Stomach smooth muscle (tissue), 2 donors: Measurements from ENCODE around the gene ABAT.
"Not testable (repeated sequence)": the region's sequence is repeated elsewhere in the genome, so short reads cannot be mapped to it uniquely, and the experiment has no call there.

Source experiments
- H3K27ac ChIP-seq: one replicate; pipeline ENCODE4 v1.7.0; 2013; ENCODE audit warnings: mild to moderate bottlenecking, low read length, inconsistent platforms
- H3K27me3 ChIP-seq, 2 donors: one replicate each; pipeline ENCODE4 v1.7.0; 2013; ENCODE audit warnings: low read length in 2 of 2; ENCODE audit not compliant: insufficient read depth in 2 of 2, control insufficient read depth in 1 of 2
- H3K36me3 ChIP-seq, 2 donors: one replicate each; pipeline ENCODE4 v1.7.0; 2013; ENCODE audit warnings: low read length in 2 of 2; ENCODE audit not compliant: control insufficient read depth in 2 of 2, insufficient read depth in 2 of 2
- H3K4me1 ChIP-seq: one replicate; pipeline ENCODE4 v1.7.0; 2013; ENCODE audit warnings: low read length; ENCODE audit not compliant: control insufficient read depth, insufficient read depth
- H3K4me3 ChIP-seq, 2 donors: one replicate each; pipeline ENCODE4 v1.7.0; 2013; ENCODE audit warnings: low read length in 2 of 2
- H3K9ac ChIP-seq, 2 donors: one replicate each; pipeline ENCODE4 v1.7.0; 2013; ENCODE audit warnings: low read length in 2 of 2, mild to moderate bottlenecking in 1 of 2
- H3K9me3 ChIP-seq, 2 donors: one replicate each; pipeline ENCODE4 v1.7.0; 2013; ENCODE audit warnings: low read length in 2 of 2; ENCODE audit not compliant: control insufficient read depth in 2 of 2
- donor health status: healthy.
- donor health status: Pancreatic carcinoma.

ABAT gene

DNA sequence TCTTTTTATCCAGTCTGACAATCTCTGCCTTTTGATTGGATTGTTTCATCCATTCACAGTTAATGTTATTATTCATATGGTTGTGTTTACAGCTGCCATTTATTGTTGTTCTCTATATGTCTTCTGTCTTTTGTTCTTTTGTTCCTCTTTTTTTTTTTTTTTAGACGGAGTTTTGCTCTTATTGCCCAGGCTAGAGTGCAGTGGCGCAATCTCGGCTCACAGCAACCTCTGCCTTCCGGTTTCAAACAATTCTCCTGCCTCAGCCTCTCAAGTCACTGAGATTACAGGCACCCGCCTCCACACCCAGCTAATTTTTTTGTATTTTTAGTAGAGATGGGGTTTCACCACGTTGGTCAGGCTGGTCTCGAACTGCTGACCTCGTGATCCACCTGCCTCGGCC is 74.5 kb downstream of the ABAT start:
- not testable (repeated sequence) for H3K9ac ChIP-seq, H3K4me1 ChIP-seq, H3K27me3 ChIP-seq, H3K36me3 ChIP-seq, H3K27ac ChIP-seq, H3K9me3 ChIP-seq, H3K4me3 ChIP-seq

DNA sequence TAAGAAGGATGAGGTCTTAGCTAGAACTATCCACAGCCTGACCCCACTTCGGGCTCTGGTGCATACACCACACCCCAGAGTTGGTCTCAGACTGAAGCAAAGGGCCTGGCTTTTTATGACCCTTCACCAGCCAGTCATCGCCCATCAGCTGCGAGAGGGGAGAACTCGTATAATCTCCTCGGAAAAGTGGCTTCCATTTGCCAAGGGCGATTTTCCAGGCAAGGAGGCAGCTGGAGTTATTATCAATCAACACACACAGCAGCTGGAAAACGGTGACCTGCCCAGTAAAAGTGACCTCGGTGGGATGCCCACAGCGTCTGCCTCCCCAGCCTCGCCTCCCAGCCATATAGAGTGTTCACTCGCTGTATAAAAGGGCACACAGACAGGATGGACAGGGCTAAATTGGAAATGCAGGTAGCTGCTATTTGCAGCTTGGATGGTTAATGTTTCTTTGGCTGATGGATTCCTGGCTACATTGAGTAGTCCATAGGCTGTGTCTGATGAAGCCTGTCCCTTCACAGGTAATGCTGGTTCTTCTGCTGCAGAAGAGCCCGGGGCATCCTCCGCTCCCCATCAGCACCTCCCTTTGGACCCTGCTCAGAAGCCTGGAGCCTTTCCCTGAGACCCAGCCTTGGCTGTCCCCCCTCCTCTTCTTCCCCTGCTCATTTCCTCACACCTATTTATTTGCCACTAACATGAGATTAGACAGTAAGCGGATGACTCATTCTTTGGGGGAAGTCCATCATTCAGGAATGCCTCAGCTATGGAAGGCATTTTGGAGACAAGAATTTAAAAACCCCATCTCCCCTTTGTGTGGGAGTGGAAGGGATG is 77.3 kb downstream of the ABAT start:
- Histone ChIP-seq H3K4me1 (no peaks in the 10 kb centered on the region), H3K9ac (no peak overlapping the region), H3K4me3 (no peak overlapping the region), H3K27ac (no peak overlapping the region), H3K27me3 (no peaks in the 10 kb centered on the region), H3K9me3 (no peaks in the 10 kb centered on the region), H3K36me3 (peaks cover 0 to 3% of the 10 kb centered on the region in 2 donors)

DNA sequence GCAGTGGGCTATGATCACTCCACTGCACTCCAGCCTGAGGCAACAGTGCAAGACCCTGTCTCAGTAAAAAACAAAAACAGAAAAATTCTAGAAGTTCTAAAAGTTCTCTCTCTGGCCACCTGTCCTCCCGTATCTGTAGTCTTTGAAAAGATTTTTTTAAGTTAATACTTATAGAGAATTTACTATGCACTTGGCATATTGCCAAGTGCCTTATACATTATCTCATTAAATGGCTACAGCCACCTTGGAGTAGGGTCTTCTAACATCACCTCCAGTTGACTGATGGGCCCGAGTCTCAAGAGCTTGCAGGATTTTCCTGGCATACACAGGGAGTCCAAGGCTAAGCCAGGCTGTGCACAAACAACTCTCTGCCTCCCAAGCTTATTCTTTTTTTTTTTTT is 78.3 kb downstream of the ABAT start:
- H3K4me3 ChIP-seq, result no peak overlapping the region
- H3K27me3 ChIP-seq, result no peaks in the 10 kb centered on the region
- peaks cover 2% of the 10 kb centered on the region in 2 donors for H3K36me3 ChIP-seq
- H3K9ac ChIP-seq, result no peak overlapping the region
- no peak overlapping the region for H3K27ac ChIP-seq
- H3K9me3 ChIP-seq, result no peaks in the 10 kb centered on the region
- no peaks in the 10 kb centered on the region for H3K4me1 ChIP-seq

DNA sequence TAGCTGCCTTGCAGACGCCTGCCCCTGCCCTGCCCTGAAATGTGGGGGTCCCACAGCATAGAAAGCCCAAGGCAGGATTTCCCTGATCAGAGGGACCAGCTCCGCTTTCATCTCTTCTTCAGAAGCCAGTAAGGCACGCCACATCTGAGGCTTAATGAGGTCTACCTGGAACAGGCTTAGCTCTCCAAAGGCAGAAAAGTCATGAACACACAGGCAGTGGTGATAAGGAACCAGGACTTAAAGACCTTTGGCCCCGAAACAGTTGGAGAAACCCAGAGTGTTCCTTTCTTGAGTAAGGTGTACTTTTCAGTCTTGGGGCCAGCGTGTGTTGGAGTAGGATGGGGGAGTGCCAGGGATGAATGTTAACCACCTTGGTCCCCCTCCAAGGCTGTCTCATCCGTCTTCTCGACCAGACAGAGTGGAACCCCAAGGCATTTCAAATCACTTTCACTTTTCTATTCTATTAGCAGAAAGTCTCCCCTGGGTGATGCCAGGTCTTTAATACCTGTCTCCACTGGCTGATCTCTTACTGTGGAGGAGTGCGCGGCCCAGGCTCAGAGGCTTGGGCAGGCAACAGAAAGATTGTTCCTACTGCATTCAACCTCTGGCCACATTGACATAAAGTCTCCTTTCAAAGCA is 79.1 kb downstream of the ABAT start:
- Histone ChIP-seq H3K27ac (no peak overlapping the region), H3K9me3 (no peaks in the 10 kb centered on the region), H3K4me3 (no peak overlapping the region), H3K4me1 (no peaks in the 10 kb centered on the region), H3K36me3 (peaks cover 2% of the 10 kb centered on the region in 2 donors), H3K9ac (no peak overlapping the region), H3K27me3 (no peaks in the 10 kb centered on the region)

DNA sequence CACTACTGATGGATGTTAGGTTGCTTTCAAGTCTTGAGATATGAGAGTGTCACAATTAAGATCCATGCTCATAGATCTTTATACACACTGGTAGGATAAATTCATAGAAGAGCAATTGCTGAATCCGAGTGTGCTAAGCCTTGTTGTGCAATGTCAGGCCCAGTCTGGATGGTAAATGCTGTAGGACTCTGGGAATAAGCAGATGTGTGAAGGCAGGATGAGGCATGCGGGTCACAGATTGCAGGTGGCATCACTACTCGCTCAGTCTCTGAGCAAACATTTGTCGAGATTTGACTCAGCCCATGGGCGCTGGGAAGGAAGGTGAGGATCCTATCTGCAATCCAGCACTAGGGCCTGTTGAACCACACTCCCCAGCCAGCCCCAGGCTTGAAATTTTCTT is 82.3 kb downstream of the ABAT start:
- Histone ChIP-seq H3K4me3 (no peak overlapping the region), H3K4me1 (no peaks in the 10 kb centered on the region), H3K9ac (no peak overlapping the region), H3K36me3 (peaks cover 2 to 6% of the 10 kb centered on the region in 2 donors), H3K27me3 (no peaks in the 10 kb centered on the region), H3K27ac (no peak overlapping the region), H3K9me3 (no peaks in the 10 kb centered on the region)

DNA sequence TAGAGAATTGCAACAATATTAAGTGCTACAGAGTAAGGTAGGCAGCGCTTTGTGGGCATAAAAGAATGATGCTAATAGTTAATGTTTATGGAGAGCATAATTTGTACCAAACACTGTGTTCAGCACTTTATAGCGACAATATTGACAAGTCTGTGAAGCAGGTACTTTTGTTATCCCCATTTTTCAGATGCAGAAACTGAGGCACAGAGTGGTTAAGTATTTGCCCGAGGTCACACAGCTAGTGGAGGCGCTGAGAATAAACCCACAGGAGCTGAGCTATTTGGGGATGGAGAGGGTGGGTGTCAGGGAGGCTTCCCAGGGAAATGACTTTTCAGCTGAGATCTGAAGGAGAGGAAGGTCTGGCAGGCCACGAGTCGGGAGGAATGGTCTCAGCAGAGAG is 83.6 kb downstream of the ABAT start:
- no peak overlapping the region for H3K4me3 ChIP-seq
- H3K27ac ChIP-seq, result no peak overlapping the region
- H3K9ac ChIP-seq, result no peak overlapping the region
- H3K9me3 ChIP-seq, result no peaks in the 10 kb centered on the region
- H3K4me1 ChIP-seq, result no peaks in the 10 kb centered on the region
- H3K27me3 ChIP-seq, result no peaks in the 10 kb centered on the region
- peaks cover 2 to 9% of the 10 kb centered on the region in 2 donors for H3K36me3 ChIP-seq

DNA sequence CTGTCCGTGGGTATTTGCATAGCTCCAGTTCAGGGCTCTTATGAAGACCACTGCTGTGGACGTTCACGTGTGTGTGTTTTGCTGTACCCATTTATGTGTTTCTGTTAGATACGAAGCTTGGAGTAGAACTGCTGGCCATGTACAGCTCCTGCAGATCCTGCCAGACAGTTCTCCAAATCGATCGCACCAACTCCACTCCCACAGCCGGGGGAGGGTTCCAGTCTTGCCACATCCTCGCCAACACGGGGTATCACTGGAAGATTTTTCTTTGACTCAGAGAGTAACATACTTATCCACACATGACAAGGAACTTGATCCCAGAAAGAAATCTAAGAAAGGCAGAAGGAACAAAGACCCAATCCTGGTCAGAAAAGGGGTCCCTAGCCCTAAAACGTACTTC is 85.6 kb downstream of the ABAT start:
- H3K36me3 ChIP-seq, result peaks cover 2 to 9% of the 10 kb centered on the region in 2 donors
- H3K4me1 ChIP-seq, result no peaks in the 10 kb centered on the region
- no peak overlapping the region for H3K4me3 ChIP-seq
- H3K9me3 ChIP-seq, result no peaks in the 10 kb centered on the region
- H3K9ac ChIP-seq, result no peak overlapping the region
- no peaks in the 10 kb centered on the region for H3K27me3 ChIP-seq
- H3K27ac ChIP-seq, result no peak overlapping the region

DNA sequence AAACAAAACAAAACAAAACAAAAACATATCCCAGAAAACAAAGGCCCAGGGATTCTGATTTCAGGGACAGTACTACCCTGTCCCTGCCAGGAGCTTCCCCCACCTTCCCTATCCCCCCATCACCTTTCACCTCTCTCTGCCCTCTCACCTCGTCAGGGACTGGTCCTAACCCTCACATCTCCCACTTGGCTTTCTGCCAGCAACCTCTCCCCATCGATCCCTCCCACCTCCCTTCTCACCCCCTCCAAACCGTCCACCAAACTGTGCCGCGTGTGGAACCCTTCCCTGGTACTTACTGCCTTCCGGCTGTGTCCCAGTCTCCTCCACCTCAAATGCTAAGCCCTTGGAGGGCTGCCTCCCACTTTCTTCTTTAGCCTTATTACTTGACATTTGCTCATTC is 86.7 kb downstream of the ABAT start:
- Histone ChIP-seq H3K4me3 (no peak overlapping the region), H3K9me3 (no peaks in the 10 kb centered on the region), H3K27me3 (no peaks in the 10 kb centered on the region), H3K4me1 (no peaks in the 10 kb centered on the region), H3K36me3 (peaks cover 2 to 9% of the 10 kb centered on the region in 2 donors), H3K9ac (no peak overlapping the region), H3K27ac (no peak overlapping the region)

DNA sequence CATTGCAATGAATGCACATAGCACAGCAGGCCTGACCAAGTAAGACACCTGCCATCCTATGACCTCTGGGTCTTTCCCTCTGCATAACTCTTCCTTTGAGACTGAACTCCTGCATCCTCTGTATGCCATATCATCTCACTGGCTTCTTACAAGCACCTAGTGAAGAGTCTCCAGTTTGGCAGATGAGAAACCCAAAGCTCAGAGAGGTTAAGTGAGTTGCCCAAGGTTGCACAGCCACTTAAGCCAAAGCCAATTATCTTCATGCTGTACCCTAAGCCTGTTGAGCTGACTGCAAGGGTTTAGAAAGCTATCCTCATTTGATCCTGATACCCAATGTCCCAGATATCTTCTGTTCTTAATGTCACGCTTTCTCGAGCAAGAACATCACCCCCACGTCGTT is 87.8 kb downstream of the ABAT start:
- no peaks in the 10 kb centered on the region for H3K4me1 ChIP-seq
- no peaks in the 10 kb centered on the region for H3K27me3 ChIP-seq
- H3K9ac ChIP-seq, result no peak overlapping the region
- H3K9me3 ChIP-seq, result no peaks in the 10 kb centered on the region
- no peak overlapping the region for H3K27ac ChIP-seq
- no peak overlapping the region for H3K4me3 ChIP-seq
- H3K36me3 ChIP-seq, result peaks cover 2 to 9% of the 10 kb centered on the region in 2 donors

DNA sequence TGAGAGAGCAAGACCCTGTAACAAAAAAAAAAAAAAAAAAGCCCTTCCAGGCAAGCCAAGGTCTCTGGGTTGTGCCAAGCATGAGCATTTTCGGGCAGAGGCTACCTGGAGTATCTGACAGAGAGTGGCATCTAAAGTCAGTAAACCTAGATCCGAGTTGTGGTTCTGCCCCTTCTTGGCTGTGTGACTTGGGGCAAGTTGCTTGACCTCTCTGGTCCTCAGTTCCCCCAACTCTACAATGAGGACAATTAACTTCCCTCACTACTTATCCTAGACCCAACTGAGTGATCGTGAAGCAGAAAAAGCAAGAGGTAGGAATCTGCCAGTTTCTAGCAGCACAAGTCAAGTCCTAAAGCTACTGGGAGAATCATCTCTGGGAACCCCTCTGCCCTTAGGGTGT is 88.7 kb downstream of the ABAT start:
- no peak overlapping the region for H3K4me3 ChIP-seq

DNA sequence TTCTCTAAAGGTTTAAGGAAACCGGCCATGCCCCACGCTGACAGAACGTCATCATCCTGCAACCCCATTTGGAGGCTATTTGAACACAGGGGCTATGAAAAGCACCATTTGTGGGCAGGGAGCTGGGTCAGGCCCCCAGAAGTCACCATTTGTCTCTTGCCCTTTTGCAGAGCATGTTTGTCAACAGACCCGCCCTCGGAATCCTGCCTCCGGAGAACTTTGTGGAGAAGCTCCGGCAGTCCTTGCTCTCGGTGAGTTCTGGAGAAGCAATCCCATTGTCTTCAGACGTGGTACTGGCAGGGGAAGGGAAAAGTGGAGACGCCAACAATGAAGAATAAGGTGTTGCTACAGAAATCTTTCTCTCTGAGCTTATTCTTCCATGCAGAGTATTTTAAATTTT is 89.5 kb downstream of the ABAT start:
- Histone ChIP-seq H3K27me3 (no peaks in the 10 kb centered on the region), H3K27ac (no peak overlapping the region), H3K9ac (no peak overlapping the region), H3K9me3 (no peaks in the 10 kb centered on the region), H3K4me1 (no peaks in the 10 kb centered on the region), H3K36me3 (peaks cover 4 to 12% of the 10 kb centered on the region in 2 donors), H3K4me3 (no peak overlapping the region)

More for the DNA sequence above, 88.7 kb downstream of the ABAT start:
- Histone ChIP-seq H3K9ac (no peak overlapping the region), H3K4me1 (no peaks in the 10 kb centered on the region), H3K27ac (no peak overlapping the region), H3K36me3 (peaks cover 1 to 9% of the 10 kb centered on the region in 2 donors), H3K27me3 (no peaks in the 10 kb centered on the region), H3K9me3 (no peaks in the 10 kb centered on the region)
